HFF-Myc (cell line): Measurements from ENCODE around the gene CXCL5.

Experiments
- DNase-seq: peaks from one replicate; pipeline ENCODE4 v3.0.0-alpha.2; 2011; ENCODE audit warnings: low read depth; ENCODE audit errors: extremely low read depth
- H3K4me3 ChIP-seq: replicated peaks from 2 replicates; pipeline ENCODE4 v1.5.1; 2011; ENCODE audit warnings: low read depth, mild to moderate bottlenecking, control low read depth, low read length
- CTCF ChIP-seq: IDR thresholded peaks from 2 replicates; pipeline ENCODE4 v1.5.1; 2012; ENCODE audit warnings: mild to moderate bottlenecking, low read depth, low read length, control low read depth; ENCODE audit errors: missing control alignments

Gene CXCL5

GRCh38 chr4:74031576-74031975 is 33.1 kb upstream of the CXCL5 start:
- no peak for TF ChIP-seq CTCF
- DNase-seq = no peak
- H3K4me3 ChIP-seq = no peak overlapping the region

- H3K4me3 ChIP-seq = no peak overlapping the region
- no peak for DNase-seq
- TF ChIP-seq CTCF = no peak
Measured at GRCh38 chr4:74030285-74030684, 31.8 kb upstream of the CXCL5 start.

GRCh38 chr4:74028504-74028903 is 30.0 kb upstream of the CXCL5 start:
- no peak for TF ChIP-seq CTCF
- H3K4me3 ChIP-seq = no peak overlapping the region
- DNase-seq = no peak

GRCh38 chr4:74023709-74024108 is 25.2 kb upstream of the CXCL5 start:
- TF ChIP-seq CTCF = no peak
- no peak for DNase-seq

GRCh38 chr4:74021601-74022000 is 23.1 kb upstream of the CXCL5 start:
- DNase-seq = no peak
- TF ChIP-seq CTCF = no peak

More at GRCh38 chr4:74023709-74024108, 25.2 kb upstream of the CXCL5 start:
- no peak overlapping the region for H3K4me3 ChIP-seq

DNA sequence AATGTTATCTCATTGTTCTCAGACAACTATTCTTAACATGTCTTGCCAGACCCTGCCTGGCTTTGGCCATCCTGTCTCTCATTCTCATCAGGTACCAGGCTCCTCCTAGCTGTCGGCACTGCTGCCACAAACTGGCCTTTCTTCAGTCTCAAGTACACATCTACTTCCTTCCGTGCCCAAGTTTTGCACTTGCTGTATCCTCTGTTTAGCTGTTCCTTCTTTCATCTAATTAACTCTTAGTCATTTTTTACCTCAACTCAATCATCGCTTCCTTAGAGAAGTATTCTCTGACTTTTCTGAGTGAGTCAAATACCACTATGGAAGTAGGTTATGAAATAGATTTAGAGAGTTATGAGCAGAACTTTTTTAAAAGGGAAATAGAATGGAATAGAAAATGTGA is 20.3 kb upstream of the CXCL5 start:
- H3K4me3 ChIP-seq = no peak overlapping the region
- no peak for DNase-seq
- TF ChIP-seq CTCF = no peak

More at GRCh38 chr4:74021601-74022000, 23.1 kb upstream of the CXCL5 start:
- H3K4me3 ChIP-seq = no peak overlapping the region

- no peak overlapping the region for H3K4me3 ChIP-seq
- no peak for TF ChIP-seq CTCF
- no peak for DNase-seq
Measured at GRCh38 chr4:74018116-74018515, 19.6 kb upstream of the CXCL5 start.
